GM18511 (cell line): ENCODE measurements around the gene UFSP2.
"Not testable (repeated sequence)": the region's sequence is repeated elsewhere in the genome, so short reads cannot be mapped to it uniquely, and the experiment has no call there.

ENCODE experiments used
- ATAC-seq: cut with Tn5 transposase; IDR thresholded peaks from one replicate; pipeline ENCODE4 v1.9.1; 2021; ENCODE audit warnings: mild to moderate bottlenecking, moderate library complexity; ENCODE audit not compliant: unreplicated experiment

The UFSP2 gene

GRCh38 chr4:185387957-185388356 lies 37.8 kb downstream of the UFSP2 start:
- ATAC-seq, result no peak

- no peak for ATAC-seq
Measured at GRCh38 chr4:185384930-185385331, 40.8 kb downstream of the UFSP2 start.

GRCh38 chr4:185384061-185384460 lies 41.7 kb downstream of the UFSP2 start:
- ATAC-seq, result no peak

GRCh38 chr4:185383451-185383850 lies 42.3 kb downstream of the UFSP2 start:
- no peak for ATAC-seq

- ATAC-seq, result no peak
Measured at GRCh38 chr4:185382754-185383153, 43.0 kb downstream of the UFSP2 start.

GRCh38 chr4:185381288-185382196 lies 44.2 kb downstream of the UFSP2 start:
- no peak for ATAC-seq

DNA sequence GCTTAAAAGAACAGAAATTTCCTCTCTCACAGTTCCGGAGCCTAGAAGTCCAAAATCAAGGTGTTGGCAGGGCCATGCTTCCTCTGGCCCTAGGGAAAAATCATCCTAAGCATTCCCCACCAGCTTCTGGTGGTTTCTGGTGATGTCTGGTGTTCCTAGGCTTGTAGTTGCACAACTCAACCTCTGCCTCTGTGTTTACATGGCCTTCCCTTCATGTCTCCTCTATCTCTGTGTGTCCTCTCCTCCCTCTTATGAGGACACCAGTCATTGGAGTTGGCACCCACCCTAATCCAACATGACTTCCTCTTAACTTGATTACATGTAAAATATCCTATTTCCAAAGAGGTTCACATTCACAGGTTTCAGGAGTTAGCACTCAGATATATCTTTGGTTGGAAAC lies 45.4 kb downstream of the UFSP2 start:
- no peak for ATAC-seq

- ATAC-seq, result no peak
Measured at GRCh38 chr4:185379326-185380295, 46.2 kb downstream of the UFSP2 start.

GRCh38 chr4:185378264-185378663 lies 47.5 kb downstream of the UFSP2 start:
- no peak for ATAC-seq

DNA sequence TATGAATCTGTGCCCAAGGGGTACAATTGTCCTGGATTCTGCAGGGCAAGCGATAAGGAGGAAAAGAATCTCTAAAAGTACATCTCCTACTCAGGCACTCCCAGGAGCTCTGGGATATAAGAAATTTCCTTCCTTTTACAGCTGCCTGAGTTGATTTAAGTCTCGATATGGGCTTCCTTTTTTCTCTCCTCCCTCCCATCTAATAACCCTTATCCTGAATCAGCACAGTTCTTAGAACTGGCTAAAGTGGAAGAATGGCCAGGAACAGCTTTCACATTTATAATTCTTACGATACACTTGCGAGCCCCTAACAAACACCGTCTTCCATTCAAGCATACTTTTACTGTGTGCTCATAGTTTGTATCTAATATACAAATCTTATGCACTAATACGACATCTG lies 51.2 kb downstream of the UFSP2 start:
- ATAC-seq, result no peak

- no peak for ATAC-seq
Measured at GRCh38 chr4:185374027-185374426, 51.7 kb downstream of the UFSP2 start.

GRCh38 chr4:185371702-185372101 lies 54.1 kb downstream of the UFSP2 start:
- no peak for ATAC-seq

GRCh38 chr4:185370268-185370949 lies 55.4 kb downstream of the UFSP2 start:
- no peak for ATAC-seq

- ATAC-seq, result no peak
Measured at GRCh38 chr4:185369731-185370130, 56.0 kb downstream of the UFSP2 start.

GRCh38 chr4:185364886-185365285 lies 60.9 kb downstream of the UFSP2 start:
- ATAC-seq, result no peak

- no peak for ATAC-seq
Measured at GRCh38 chr4:185363251-185363650, 62.5 kb downstream of the UFSP2 start.

DNA sequence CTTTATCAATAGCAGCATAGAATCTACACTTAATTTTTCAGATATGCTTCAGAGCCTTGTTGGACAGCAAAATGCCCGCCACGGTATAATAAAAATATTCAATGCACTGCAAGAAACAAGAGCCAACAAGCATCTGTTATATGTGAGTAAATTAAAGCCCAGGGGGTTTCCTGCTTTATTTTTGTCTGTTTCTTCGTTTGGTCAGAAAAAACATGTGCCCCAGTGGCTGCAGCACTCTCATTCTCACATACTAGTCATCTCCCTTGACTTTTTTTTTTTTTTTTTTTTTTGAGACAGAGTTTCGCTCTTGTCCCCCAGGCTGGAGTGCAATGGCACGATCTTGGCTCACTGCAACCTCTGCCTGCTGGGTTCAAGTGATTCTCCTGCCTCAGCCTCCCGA lies 63.2 kb downstream of the UFSP2 start:
- not testable (repeated sequence) for ATAC-seq

DNA sequence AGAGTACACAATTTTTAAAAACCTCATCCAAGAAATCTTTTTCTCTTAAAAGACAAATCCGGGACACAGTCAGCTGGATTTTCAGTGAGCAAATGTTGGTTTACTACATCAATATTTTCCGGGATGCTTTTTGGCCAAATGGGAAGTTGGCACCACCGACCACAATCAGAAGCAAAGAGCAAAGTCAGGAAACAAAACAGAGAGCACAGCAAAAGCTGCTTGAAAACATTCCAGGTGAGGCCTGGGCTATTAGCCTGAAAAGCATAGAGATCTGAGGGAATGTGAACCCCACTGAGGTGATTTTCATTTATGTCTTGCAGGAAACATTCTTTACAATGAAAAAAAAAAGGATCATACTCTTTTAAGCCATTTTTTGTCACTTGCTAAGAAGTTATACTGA lies 63.9 kb downstream of the UFSP2 start:
- ATAC-seq, result no peak

DNA sequence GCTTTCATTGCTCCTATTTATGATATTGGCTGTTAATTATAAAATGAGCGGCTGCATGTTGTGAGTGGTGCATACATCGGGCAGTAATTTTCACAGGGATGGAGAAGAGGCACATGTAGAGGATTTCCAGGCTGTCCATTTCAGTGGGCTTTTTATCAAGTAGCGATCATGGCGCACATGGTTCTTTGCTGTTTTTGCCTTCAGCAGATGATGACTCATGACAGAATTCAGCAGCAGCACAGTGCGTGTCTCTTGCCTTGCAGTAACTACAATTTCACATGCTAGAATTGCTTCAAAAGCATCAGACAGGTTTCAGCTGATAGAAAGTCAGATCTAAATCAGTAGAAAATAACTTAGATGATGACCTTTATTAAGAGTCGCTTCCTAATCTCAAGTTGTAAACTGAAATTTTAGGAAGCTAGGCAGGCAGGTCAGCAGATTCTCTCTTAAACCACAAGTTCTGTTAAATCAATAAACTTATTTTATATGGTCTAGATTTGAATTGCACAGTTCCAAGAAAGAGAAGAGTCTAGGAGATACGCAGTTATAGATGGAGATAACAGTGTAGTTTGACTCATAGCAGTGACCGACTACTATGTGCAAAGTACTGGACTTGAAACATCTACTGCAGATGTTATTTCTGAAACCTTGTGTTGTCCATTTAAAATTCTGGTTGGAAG lies 65.9 kb downstream of the UFSP2 start:
- ATAC-seq, result no peak

GRCh38 chr4:185358959-185359358 lies 66.8 kb downstream of the UFSP2 start:
- ATAC-seq, result no peak
